Measurements from ENCODE around the gene TSPAN7.

Gene TSPAN7

DNA sequence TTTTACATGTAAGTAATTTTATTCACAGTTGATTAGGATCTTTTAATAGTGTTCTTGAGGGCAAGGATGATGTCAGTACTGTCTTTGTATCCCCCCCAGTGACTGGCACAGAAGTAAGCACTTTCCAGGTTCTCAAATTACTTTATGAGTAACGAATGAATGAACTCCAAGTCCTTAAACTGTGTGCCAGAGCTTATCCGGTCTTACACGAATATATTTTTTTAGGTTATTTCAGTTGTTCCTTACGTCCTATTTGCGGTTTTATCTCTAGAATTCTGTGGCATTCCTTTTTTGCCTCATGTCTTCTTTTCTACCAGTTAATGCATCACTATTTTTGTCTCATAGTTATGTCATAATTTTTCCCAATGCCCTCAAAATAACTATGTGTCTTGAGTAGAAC is 133.1 kb downstream of the TSPAN7 start:
- no peak for DNase-seq (ENCODE audit: low spot score)

DNA sequence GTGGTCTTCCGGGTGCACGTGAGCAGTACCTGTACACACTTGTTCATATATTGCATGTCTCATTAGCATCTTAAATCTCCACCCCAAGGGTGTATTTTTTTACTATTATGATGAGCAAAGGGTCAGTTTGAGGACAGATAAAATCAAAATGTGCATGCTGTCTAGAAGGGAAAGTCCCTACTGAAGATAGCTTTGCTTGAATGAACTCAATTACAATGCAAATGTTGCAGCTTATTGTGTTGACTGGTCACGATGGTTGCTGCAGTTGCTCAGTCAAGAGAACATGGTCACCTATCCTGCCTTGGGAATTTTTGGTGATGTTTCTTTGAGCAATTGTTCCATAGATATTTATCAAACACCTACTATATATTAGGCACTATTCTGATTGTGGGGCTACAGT is 136.1 kb downstream of the TSPAN7 start:
- no peak for DNase-seq (ENCODE audit: low spot score)

DNA sequence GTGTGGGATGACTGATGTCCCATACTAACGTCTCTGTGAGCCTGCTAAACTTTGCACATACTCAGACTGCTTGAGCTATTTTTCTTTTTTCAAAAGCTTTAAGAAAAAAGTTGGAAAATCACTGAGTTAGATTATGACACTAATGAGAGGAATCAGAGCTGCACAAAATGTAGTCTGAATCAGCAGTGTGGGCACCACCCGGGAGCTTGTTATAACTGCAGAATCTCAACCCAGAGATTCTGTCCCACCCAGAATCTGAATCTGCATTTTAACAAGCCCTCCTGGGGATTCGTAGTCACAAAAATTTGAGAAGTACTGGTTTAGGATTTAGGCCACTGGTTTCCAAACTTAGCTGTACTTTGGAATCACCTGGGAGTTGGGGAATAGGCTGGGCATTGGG is 137.8 kb downstream of the TSPAN7 start:
- DNase-seq (ENCODE audit: low spot score), result no peak

DNA sequence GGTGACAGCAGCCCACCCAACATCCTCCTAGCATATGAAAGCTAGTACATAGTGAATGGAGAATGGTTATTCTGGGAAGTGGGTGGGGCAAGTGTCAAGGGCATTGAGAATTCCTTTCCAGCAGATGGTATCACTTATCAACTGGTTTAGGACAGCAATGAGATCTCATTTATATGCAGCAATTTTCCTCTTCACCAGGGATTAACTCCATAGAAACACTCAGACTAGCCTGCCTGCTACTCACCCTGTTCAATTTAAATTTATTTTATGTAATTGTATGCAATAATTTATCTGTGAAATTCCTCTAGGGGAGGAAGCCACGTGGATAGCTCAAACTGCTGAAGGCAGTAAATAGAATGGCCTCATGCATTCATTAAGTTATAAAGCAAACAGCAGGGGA is 138.4 kb downstream of the TSPAN7 start:
- no peak for DNase-seq (ENCODE audit: low spot score)

DNA sequence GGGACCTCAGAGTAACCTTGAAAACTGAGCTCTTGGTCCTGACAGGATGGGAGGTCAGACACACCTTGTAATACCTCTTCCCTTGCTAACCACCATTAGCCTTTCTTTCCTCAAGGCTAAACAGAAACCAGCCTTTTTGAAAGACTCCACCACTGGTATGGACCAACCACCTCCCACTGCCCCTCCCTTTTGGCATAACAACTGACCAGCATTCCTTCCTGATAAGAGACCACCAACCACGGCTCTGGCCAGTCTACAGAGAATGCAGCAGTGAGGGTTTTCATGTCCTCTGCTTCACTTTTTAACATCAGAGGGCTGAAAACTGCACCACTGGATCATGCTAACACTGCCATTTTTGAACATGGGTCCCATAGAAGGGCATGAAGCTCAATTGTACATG is 139.7 kb downstream of the TSPAN7 start:
- no peak for DNase-seq (ENCODE audit: low spot score)

DNA sequence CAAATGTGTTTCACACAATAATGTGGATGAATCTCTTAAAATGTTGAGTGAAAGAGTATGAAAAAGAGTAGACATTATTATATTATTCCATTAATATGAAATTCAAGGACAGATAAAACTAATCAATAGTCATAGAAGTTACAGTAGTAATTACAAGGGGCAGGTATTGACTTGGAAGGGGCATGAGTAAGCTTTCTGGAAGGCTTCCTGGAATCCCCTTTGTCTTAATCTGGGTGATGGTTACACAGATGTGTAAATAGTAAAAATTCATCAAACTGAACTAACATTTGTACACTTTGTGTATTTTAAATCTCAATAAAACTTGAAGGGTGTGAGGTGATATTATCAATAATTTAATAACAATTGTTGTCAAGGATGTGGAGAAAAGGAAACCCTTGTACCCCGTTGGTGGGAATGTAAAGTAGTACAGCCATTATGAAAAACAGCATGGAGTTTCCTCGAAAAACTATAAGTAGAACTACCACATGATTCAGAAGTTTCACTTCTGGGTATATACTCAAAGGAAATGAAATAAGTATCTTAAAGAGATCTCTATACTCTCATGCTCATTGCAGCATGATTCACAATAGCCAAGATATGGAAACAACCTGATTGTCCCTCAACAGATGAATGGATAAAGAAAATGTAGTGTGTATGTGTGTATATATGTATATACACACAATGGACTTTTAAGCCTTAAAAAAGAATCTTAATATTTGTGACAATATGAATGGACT is 143.0 kb downstream of the TSPAN7 start:
- no peak for DNase-seq (ENCODE audit: low spot score)

DNA sequence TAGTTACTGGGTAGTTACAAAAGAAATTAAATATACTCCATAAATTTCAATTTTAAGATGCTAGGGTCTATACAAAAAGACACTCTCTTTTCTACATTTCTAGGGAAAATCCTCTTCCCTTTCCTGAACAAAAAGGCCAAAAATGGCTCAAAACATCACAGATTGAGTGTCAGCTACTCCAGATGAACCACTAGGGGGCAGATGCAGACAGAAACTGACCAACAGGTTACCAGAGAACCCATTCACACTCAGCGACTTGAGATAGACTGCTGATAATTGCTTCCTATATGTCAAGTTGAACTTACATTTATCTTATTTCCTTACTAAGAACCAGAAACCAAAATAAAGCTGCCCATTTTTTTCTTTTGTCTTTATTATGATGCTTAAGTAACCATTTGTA is 156.5 kb downstream of the TSPAN7 start:
- peak; percentile 43 for DNase-seq (ENCODE audit: low spot score)

DNA sequence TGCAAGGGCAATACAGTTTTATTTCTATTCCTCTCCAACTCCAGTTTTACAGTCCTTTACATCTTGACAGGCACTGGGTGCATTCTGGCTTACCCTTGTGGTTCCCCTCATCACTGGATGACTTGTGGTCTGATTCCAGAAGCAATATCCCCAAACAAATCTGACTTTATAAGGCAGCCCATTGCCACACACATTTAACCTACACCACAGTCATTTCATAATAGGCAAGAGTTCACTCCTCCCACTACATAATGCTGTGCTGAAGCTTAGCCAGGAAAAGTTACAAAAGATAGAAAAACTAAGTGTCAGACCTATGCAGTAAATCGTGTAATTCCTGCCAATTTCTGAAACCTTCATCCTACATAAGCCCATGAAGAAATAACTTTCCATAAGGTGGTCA is 157.0 kb downstream of the TSPAN7 start:
- no peak for DNase-seq (ENCODE audit: low spot score)

DNA sequence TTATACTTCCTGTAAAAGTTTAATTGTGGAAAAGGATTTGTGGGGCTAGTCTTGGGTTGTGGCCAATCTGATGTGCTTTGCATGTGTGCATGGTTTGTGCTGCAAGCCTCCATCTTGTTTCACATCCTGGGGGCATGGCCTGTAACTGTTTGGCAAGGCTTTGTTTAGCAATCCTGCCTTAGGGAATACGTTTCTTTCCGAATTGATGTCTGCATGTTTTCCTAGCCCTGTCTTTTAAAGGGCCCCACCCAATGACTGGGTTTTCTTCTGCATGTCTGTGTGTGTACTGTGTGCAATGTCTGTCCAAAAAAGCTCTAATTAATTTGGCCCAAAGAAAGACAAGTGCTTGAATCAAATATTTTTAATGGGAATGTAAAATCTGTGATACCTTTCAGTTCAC is 165.3 kb downstream of the TSPAN7 start:
- no peak for DNase-seq (ENCODE audit: low spot score)

DNA sequence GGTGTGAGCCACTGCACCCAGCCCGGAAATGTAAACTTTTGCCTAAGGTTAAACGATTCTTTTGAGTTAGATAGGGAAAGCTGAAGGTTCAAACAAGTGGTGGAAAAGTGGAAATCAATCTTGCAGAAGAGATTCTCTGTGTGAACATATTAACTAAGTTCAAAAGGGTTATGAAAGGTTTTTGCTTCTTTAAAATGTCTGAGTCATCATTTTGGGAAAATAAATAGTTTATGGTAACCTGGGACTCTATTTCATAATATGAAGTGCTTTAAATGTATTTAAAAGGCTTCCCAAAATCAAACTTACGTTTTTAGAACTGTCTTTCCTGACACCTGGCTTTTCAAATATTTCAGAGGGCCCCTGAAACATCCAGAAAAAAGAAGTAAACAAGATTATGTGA is 166.3 kb downstream of the TSPAN7 start:
- DNase-seq (ENCODE audit: low spot score), result no peak

DNA sequence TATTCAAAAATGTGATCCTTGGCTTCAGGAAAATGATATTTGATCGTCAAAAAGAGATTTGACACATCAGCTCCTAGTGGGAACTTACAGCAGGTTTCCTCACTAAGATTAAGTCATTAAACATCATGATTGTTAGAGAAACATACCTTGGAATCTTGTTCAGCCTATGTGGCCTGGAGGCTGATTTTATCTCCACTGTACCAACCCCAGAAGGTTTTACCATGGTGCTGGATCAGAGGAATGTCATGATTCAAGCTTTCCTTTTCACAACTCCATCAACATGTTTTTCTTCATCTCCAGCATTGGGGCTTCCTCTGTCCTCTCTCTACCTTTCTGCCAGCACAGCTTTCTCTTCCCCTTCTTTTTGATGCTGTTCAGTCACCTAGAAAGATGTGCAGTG is 171.5 kb downstream of the TSPAN7 start:
- DNase-seq (ENCODE audit: low spot score), result no peak
